Cardiac muscle cell (in vitro differentiated cells and primary cell): ENCODE data around the gene ABTB1. TPM values are rescaled to one million over a fixed set of nuclear protein-coding genes. Genes with fewer than 3 reads are reported as not detected.

Experiments
- DNase-seq, 2 donors: peaks; one replicate each; pipeline versions ENCODE4 v3.0.0 to v3.0.0-alpha.2; 2010 to 2017; ENCODE audit warnings: low read depth in 1 of 2, low spot score in 1 of 2
- H3K27ac ChIP-seq: fragments of 200-600 bp; sonication (generic); 2 replicates; pipeline ENCODE4 v1.5.1; 2016
- H3K27me3 ChIP-seq: fragments of 200-600 bp; sonication (generic); 2 replicates; pipeline ENCODE4 v1.6.0; 2016; ENCODE audit warnings: control low read depth
- H3K36me3 ChIP-seq: fragments of 200-600 bp; sonication (generic); 2 replicates; pipeline ENCODE4 v1.5.1; 2016; ENCODE audit warnings: control low read depth
- H3K4me1 ChIP-seq: fragments of 200-600 bp; sonication (generic); 2 replicates; pipeline ENCODE4 v1.8.1; 2017; ENCODE audit warnings: low read depth, mild to moderate bottlenecking, mixed run types
- H3K4me3 ChIP-seq: fragments of 200-600 bp; sonication (generic); 2 replicates; pipeline ENCODE4 v1.5.1; 2016; ENCODE audit warnings: mild to moderate bottlenecking
- H3K9me3 ChIP-seq: fragments of 200-600 bp; sonication (generic); 2 replicates; pipeline ENCODE4 v1.5.1; 2017; ENCODE audit warnings: low read depth, mild to moderate bottlenecking, control low read depth
- polyA plus RNA-seq: library from polyadenylated mRNA; unstranded; fragments of >200 nt; fragmentation: Nextera tagmentation; extraction: Ambion mirVana; gene quantifications from 2 replicates; pipeline ENCODE4 v1.2.1, GENCODE V29; 2016
- total RNA-seq: library from RNA; depleted of rRNA; stranded (reverse); fragments of >200 nt; gene quantifications from 2 replicates; pipeline ENCODE4 v1.2.3, GENCODE V29; 2016
- TF ChIP-seq, protein P1 (sequence below): IDR thresholded peaks from 2 replicates; pipeline ENCODE4 v1.5.1; 2012; ENCODE audit warnings: low read depth, mild to moderate bottlenecking, low read length

ABTB1 gene
- total and polyA plus RNA-seq, 2 experiments from 2014 or later = 8.0 to 17.1 TPM

DNA sequence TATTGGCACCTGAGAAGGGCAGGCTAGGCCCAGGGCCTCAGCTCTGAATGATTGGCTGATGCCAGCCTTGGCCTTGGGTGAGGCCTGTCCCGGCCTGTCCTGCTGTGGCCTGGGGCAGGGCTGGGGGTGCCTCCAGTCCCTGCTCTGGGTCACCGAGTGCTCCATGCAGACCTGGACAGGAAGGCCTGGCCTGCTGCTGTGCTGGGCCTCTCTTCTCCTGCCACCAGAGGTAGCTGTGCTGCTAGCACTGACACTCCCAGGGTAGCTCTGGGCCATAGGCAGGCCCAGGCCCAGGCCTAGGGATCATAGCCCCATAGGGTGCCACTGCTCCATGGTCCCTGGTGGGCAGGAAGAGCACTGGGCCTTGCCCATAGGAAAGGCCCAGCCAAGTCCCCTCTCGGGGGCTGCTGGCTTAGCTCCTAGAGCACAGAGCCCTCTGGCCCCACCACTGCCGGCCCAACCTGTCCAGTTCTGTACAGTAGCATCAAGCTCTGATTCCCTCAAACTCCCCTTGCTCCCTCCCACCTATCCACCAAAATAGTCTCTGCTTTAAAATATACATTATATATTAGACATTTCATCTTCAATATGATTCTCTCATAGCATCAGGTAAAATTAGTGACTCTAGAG, 18.2 kb downstream of the ABTB1 start:
- H3K27me3 ChIP-seq = no peaks in the 10 kb centered on the region
- H3K27ac ChIP-seq = no peak overlapping the region
- H3K4me3 ChIP-seq = no peak overlapping the region
- TF ChIP-seq, protein P1, sequence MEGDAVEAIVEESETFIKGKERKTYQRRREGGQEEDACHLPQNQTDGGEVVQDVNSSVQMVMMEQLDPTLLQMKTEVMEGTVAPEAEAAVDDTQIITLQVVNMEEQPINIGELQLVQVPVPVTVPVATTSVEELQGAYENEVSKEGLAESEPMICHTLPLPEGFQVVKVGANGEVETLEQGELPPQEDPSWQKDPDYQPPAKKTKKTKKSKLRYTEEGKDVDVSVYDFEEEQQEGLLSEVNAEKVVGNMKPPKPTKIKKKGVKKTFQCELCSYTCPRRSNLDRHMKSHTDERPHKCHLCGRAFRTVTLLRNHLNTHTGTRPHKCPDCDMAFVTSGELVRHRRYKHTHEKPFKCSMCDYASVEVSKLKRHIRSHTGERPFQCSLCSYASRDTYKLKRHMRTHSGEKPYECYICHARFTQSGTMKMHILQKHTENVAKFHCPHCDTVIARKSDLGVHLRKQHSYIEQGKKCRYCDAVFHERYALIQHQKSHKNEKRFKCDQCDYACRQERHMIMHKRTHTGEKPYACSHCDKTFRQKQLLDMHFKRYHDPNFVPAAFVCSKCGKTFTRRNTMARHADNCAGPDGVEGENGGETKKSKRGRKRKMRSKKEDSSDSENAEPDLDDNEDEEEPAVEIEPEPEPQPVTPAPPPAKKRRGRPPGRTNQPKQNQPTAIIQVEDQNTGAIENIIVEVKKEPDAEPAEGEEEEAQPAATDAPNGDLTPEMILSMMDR = peak; percentile 69
- H3K4me1 ChIP-seq = no peaks in the 10 kb centered on the region
- H3K36me3 ChIP-seq = no peaks in the 10 kb centered on the region
- H3K9me3 ChIP-seq = no peaks in the 10 kb centered on the region
- peak; percentile 64 to 70 for DNase-seq

DNA sequence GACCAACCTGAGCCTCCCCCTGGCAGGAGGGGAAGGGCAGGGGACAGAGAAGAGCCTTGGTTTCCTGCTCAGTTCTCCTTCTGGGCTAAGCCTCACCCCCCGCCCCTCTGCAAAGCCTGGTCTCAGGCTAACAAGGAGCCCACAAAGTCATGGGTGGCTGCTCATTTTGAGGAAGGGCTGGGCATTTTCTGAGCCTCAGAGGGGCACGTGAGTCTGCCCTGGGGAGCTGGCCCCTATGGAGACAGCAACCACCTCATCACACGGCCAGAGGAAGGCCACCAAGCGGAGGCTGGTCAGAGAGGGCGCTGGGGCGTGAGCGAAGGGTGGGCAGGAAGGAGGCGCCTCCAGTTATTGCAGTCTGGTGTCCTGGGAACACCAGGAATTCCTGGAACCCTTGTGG, 18.7 kb downstream of the ABTB1 start:
- no peak for DNase-seq

DNA sequence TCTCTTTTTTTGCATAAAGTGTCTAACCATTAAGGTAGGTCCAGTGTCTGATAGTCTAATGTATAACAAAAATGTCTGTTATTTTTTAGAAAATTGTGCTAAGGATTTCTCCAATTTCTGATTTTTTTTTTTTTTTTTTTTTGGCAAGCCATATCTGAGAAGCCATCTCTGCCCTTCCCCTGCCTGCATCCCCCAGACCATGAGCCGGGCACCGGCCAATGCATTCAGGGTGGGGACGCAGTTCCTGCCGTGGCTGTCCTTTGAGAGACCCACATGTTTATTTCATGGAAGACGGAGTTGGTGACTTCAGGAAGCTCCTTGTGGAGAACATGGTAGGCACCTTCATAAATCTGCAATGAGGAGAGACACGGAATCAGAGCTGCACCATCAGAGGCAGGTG, 19.2 kb downstream of the ABTB1 start:
- Histone ChIP-seq H3K4me3 (no peak overlapping the region), H3K27ac (no peak overlapping the region), H3K27me3 (no peaks in the 10 kb centered on the region), H3K36me3 (no peaks in the 10 kb centered on the region), H3K9me3 (no peaks in the 10 kb centered on the region), H3K4me1 (no peaks in the 10 kb centered on the region)
- no peak for DNase-seq
- TF ChIP-seq, protein P1 = no peak

More for the DNA sequence above, 18.7 kb downstream of the ABTB1 start:
- no peaks in the 10 kb centered on the region for H3K4me1 ChIP-seq
- H3K9me3 ChIP-seq = no peaks in the 10 kb centered on the region
- TF ChIP-seq, protein P1 = no peak
- H3K27ac ChIP-seq = no peak overlapping the region
- H3K27me3 ChIP-seq = no peaks in the 10 kb centered on the region
- H3K4me3 ChIP-seq = no peak overlapping the region
- no peaks in the 10 kb centered on the region for H3K36me3 ChIP-seq

DNA sequence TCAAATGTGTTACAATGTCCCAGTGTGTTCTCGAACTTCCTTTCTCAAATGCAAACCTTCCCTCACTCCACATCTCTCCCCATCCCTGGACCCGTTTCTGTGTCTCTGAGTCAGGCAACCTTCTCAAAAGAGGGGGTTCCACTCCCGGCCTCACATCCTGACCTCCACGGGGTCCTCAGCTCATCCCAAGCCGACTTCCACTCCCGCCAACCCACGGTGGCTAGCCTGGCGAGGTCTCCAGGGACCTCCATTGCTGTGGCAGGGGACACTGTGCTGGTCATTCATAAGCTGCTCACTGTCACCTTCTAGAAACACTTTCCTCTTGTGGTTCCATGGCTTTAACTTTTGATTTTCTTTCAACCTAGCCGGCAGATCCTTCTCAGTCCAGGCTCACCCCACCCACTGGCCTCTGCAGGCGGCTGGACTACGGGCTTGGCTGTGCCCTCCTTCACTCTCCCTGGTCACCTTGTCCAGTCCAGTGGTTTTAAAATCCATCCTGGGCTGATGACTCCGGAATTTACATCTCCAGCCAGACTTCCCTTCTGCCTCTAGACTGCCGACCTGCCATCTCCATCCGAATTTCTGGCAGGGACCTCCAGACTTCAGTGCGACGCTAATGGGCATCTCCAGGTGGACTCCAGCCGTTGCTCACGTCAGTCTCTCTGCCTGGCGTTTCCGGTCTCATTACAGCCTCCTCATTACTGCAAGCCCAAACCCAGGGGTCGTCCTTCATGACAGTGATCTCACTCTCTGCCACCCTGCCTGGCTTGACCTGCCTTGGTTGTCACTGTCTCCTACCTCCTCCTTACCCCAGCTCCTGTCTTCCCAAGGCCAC, 20.0 kb downstream of the ABTB1 start:
- Histone ChIP-seq H3K9me3 (no peaks in the 10 kb centered on the region), H3K27ac (no peak overlapping the region), H3K36me3 (no peaks in the 10 kb centered on the region), H3K27me3 (no peaks in the 10 kb centered on the region), H3K4me3 (no peak overlapping the region), H3K4me1 (peaks cover under 1% of the 10 kb centered on the region)
- TF ChIP-seq, protein P1 = no peak
- DNase-seq = no peak

DNA sequence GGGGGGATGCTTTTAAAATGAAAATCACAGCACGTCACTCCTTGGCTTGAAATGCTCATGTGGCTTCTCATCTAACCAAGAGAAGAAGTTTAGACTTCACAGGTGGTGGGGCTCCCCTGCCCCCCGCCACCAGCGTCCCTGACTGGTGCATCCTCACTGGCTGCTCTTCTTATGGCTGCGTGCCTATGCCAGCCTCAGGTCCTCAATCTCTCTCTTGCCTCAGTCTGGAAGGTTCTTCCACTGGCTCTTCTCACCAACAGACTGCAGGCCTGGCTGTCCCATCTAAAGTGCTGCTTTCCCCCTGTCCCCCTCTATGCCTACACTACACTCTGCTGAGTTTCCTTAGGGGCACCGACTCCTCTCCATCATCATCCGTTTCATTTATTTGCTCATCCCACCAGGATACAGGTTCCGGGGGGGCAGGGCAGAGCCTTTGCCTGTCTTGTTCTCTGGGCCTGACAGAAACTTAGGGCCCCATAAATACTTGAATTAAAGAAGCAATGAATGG, 20.6 kb downstream of the ABTB1 start:
- Histone ChIP-seq H3K36me3 (no peaks in the 10 kb centered on the region), H3K4me3 (no peak overlapping the region), H3K9me3 (no peaks in the 10 kb centered on the region), H3K4me1 (peaks cover 4% of the 10 kb centered on the region), H3K27me3 (no peaks in the 10 kb centered on the region), H3K27ac (no peak overlapping the region)
- TF ChIP-seq, protein P1 = no peak
- DNase-seq = no peak
